Measurements from ENCODE around the gene SNRNP40. TPM values are rescaled to one million over a fixed set of nuclear protein-coding genes. Genes with fewer than 3 reads are reported as not detected.

Gene SNRNP40
- total RNA-seq, 1 donor from 2014 or later, result 55.7 TPM

DNA sequence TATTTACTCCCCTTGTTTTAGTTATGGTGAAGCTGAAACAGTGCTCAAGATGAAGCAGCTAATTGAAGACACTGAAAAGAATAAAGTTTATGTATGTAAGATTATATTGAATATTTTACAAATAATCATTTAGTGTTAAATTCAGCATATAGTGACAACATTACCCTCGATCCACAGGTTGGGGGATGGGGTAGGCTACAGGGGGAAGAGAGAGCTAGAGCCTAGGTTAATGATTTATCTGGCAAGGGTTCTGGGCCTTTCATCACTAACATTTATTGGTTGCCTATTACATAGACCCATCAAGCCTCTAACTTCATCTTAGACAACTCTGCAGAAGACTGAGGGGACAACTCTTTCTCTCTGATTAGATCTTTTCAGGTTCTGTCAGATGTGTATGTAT lies 21.6 kb upstream of the SNRNP40 start:
- H3K4me1 Mint-ChIP-seq (ENCODE audit: unreplicated experiment), result no peaks in the 10 kb centered on the region
- no peak for TF ChIP-seq CTCF (IDR thresholded peaks at IDR 0.05; ENCODE audit: unreplicated experiment)
- H3K4me3 Mint-ChIP-seq (ENCODE audit: unreplicated experiment), result no peak overlapping the region
- H3K9me3 Mint-ChIP-seq (ENCODE audit: unreplicated experiment), result no peaks in the 10 kb centered on the region
- H3K27me3 Mint-ChIP-seq (ENCODE audit: unreplicated experiment), result no peaks in the 10 kb centered on the region
- H3K27ac Mint-ChIP-seq (ENCODE audit: unreplicated experiment), result no peak overlapping the region
- peaks cover 3% of the 10 kb centered on the region for H3K36me3 Mint-ChIP-seq (ENCODE audit: low read depth, unreplicated experiment)
- no peak for DNase-seq (ENCODE audit: low spot score)

DNA sequence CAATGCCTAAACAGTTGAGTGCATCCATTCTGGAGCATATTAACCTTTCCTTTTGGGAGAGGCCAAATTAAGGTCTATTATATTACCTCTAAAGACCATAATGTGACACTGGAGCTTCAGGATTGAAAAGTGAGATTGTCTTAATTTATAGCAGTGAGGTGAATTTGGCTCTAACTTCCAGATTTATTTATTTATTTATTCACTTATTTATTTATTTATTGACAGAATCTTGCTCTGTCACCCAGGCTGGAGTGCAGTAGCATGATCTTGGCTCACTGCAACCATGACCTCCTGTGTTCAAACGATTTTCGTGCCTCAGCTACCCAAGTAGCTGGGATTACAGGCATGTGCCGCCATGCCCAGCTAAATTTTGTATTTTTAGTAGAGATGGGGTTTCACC lies 19.3 kb upstream of the SNRNP40 start:
- Mint-ChIP-seq H3K27me3 (ENCODE audit: unreplicated experiment) (no peaks in the 10 kb centered on the region), H3K36me3 (ENCODE audit: low read depth, unreplicated experiment) (peaks cover 11% of the 10 kb centered on the region), H3K4me3 (ENCODE audit: unreplicated experiment) (no peak overlapping the region), H3K27ac (ENCODE audit: unreplicated experiment) (no peak overlapping the region), H3K4me1 (ENCODE audit: unreplicated experiment) (no peaks in the 10 kb centered on the region), H3K9me3 (ENCODE audit: unreplicated experiment) (no peaks in the 10 kb centered on the region)
- TF ChIP-seq CTCF (IDR thresholded peaks at IDR 0.05; ENCODE audit: unreplicated experiment), result no peak
- DNase-seq (ENCODE audit: low spot score), result no peak

- Mint-ChIP-seq H3K27me3 (ENCODE audit: unreplicated experiment) (peaks cover 1% of the 10 kb centered on the region), H3K36me3 (ENCODE audit: low read depth, unreplicated experiment) (peaks cover 14% of the 10 kb centered on the region), H3K4me1 (ENCODE audit: unreplicated experiment) (peaks cover 3% of the 10 kb centered on the region), H3K4me3 (ENCODE audit: unreplicated experiment) (no peak overlapping the region), H3K9me3 (ENCODE audit: unreplicated experiment) (no peaks in the 10 kb centered on the region), H3K27ac (ENCODE audit: unreplicated experiment) (no peak overlapping the region)
- no peak for DNase-seq (ENCODE audit: low spot score)
- TF ChIP-seq CTCF (IDR thresholded peaks at IDR 0.05; ENCODE audit: unreplicated experiment), result no peak
Measured at GRCh38 chr1:31310198-31310597, 13.6 kb upstream of the SNRNP40 start.

GRCh38 chr1:31308036-31308435 lies 11.4 kb upstream of the SNRNP40 start:
- peaks cover 1% of the 10 kb centered on the region for H3K27me3 Mint-ChIP-seq (ENCODE audit: unreplicated experiment)
- H3K9me3 Mint-ChIP-seq (ENCODE audit: unreplicated experiment), result no peaks in the 10 kb centered on the region
- DNase-seq (ENCODE audit: low spot score), result no peak
- no peak for TF ChIP-seq CTCF (IDR thresholded peaks at IDR 0.05; ENCODE audit: unreplicated experiment)
- H3K4me3 Mint-ChIP-seq (ENCODE audit: unreplicated experiment), result no peak overlapping the region
- peaks cover 14% of the 10 kb centered on the region for H3K36me3 Mint-ChIP-seq (ENCODE audit: low read depth, unreplicated experiment)
- H3K4me1 Mint-ChIP-seq (ENCODE audit: unreplicated experiment), result peaks cover 3% of the 10 kb centered on the region
- no peak overlapping the region for H3K27ac Mint-ChIP-seq (ENCODE audit: unreplicated experiment)

DNA sequence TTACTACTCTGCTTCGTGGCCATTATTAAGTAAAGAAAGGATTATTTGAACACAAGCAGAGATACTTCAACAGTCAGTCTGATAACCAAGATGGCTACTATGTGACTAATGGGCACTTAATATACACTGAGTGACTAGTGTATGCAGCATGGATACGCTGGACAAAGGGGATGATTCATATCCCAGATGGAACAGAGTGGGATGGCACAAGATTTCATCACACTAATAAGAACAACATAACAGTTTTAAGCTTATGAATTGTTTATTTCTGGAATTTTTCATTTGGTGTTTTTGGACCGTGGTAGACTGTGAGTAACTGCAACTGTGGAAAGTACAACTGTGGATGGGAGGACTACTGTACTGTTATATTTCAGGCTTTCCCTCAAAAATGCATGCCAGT lies 9.7 kb upstream of the SNRNP40 start:
- peaks cover 6% of the 10 kb centered on the region for H3K36me3 Mint-ChIP-seq (ENCODE audit: low read depth, unreplicated experiment)
- no peak overlapping the region for H3K4me3 Mint-ChIP-seq (ENCODE audit: unreplicated experiment)
- H3K4me1 Mint-ChIP-seq (ENCODE audit: unreplicated experiment), result peaks cover 3% of the 10 kb centered on the region
- no peaks in the 10 kb centered on the region for H3K9me3 Mint-ChIP-seq (ENCODE audit: unreplicated experiment)
- no peak for DNase-seq (ENCODE audit: low spot score)
- TF ChIP-seq CTCF (IDR thresholded peaks at IDR 0.05; ENCODE audit: unreplicated experiment), result no peak
- peaks cover 1% of the 10 kb centered on the region for H3K27me3 Mint-ChIP-seq (ENCODE audit: unreplicated experiment)
- H3K27ac Mint-ChIP-seq (ENCODE audit: unreplicated experiment), result no peak overlapping the region
